ENCODE data around the gene OPCML.

DNA sequence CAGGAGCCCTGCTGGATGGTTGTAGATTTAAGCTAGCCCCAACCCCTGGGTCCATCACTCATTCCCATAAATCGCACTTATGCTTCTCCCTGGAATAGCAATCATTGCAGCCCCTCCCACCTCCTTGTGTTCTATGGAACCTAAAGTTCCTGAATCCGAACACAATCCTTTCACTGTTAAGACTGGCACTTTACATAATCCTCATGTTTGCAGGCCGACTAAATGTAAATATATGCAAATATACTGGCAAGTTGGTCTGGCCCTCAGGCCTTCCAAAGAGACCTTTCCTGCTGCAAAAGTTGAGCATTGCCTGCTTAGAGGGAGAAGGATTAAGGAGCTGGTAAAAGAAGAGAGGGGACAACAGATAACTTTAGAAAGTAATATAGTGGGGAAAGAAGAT is 892.9 kb downstream of the OPCML start:
- TF ChIP-seq CTCF (IDR thresholded peaks at IDR 0.05): no peak
- no peak for TF ChIP-seq SIN3A (IDR thresholded peaks at IDR 0.05; ENCODE audit: borderline replicate concordance, insufficient read depth, low read depth, low read length)
- no peak for TF ChIP-seq POLR2AphosphoS5 (IDR thresholded peaks at IDR 0.05; ENCODE audit: low read depth, low read length)
- TF ChIP-seq REST (IDR thresholded peaks at IDR 0.05; ENCODE audit: insufficient read depth in 1 of 2, low read depth in 2 of 2, low read length in 1 of 2): no peak
